Neural progenitor cell (in vitro differentiated cells): ENCODE data around the gene DLL1.

Experiments
- EZH2 ChIP-seq: fragments of 200-600 bp; sonication (generic); IDR thresholded peaks from 2 replicates; pipeline ENCODE4 v1.6.1; 2017; ENCODE audit warnings: antibody characterized with exemption, mild to moderate bottlenecking, moderate library complexity
- EZH2phosphoT487 ChIP-seq: fragments of 200-600 bp; sonication (generic); IDR thresholded peaks from 2 replicates; pipeline ENCODE4 v1.6.1; 2017; ENCODE audit warnings: antibody characterized with exemption
- TF ChIP-seq, protein P1 (sequence below): fragments of 200-600 bp; sonication (generic); IDR thresholded peaks from 2 replicates; pipeline ENCODE4 v1.5.1; 2017; ENCODE audit warnings: antibody characterized with exemption, mild to moderate bottlenecking

DNA sequence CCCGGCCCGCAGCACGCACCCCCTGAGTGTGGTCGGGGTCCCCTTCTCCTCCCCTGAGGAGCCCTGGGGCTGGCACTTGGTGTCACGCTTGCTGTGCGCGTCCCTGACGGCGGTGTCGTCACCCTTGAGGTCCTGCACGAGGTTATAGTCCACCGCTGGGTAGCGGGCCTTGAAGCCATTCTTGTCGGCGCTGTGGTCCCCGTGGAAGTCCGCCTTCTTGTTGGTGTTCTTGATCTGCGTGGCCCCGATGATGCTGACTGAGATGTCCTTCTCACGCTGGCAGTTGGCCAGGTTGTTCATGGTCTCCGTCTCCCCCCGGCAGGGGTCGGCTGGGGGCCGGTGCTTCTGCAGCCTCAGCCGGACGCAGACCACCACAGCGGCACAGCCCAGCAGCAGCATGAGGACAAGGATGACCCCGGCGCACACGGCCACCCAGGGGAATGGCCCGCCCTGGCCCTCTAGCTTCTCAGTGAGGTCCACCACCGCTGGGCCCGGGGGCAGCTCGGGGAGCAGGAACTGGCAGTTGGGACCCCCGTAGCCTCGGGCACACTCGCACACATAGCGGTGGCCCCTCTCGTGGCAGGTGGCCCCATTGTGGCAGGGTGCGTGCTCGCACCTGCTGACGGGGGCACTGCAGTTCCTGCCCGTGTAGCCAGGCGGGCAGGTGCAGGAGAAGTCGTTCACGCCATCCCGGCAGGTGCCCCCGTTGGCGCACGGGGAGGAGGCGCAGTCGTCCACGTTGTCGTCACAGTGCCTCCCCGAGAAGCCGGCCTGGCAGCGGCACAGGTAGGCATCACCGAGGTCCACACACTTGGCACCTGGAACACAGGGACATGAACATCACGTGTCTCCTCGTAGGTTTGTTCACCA lies 7.4 kb downstream of the DLL1 start:
- TF ChIP-seq, protein P1, sequence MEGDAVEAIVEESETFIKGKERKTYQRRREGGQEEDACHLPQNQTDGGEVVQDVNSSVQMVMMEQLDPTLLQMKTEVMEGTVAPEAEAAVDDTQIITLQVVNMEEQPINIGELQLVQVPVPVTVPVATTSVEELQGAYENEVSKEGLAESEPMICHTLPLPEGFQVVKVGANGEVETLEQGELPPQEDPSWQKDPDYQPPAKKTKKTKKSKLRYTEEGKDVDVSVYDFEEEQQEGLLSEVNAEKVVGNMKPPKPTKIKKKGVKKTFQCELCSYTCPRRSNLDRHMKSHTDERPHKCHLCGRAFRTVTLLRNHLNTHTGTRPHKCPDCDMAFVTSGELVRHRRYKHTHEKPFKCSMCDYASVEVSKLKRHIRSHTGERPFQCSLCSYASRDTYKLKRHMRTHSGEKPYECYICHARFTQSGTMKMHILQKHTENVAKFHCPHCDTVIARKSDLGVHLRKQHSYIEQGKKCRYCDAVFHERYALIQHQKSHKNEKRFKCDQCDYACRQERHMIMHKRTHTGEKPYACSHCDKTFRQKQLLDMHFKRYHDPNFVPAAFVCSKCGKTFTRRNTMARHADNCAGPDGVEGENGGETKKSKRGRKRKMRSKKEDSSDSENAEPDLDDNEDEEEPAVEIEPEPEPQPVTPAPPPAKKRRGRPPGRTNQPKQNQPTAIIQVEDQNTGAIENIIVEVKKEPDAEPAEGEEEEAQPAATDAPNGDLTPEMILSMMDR: no peak
- TF ChIP-seq EZH2 (no peak), EZH2phosphoT487 (no peak)
